ENCODE results near the gene SRRM3.
"Not testable (repeated sequence)": the region's sequence is repeated elsewhere in the genome, so short reads cannot be mapped to it uniquely, and the experiment has no call there.

SRRM3 gene, protein sequence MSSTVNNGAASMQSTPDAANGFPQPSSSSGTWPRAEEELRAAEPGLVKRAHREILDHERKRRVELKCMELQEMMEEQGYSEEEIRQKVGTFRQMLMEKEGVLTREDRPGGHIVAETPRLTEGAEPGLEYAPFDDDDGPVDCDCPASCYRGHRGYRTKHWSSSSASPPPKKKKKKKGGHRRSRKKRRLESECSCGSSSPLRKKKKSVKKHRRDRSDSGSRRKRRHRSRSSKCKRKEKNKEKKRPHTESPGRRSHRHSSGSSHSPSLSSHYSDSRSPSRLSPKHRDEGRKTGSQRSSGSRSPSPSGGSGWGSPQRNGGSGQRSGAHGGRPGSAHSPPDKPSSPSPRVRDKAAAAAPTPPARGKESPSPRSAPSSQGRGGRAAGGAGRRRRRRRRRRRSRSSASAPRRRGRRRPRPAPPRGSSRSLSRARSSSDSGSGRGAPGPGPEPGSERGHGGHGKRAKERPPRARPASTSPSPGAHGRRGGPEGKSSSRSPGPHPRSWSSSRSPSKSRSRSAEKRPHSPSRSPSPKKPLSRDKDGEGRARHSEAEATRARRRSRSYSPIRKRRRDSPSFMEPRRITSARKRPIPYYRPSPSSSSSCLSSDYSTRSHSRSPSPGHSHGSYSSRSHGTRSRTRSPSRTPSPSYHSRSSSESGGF

DNA sequence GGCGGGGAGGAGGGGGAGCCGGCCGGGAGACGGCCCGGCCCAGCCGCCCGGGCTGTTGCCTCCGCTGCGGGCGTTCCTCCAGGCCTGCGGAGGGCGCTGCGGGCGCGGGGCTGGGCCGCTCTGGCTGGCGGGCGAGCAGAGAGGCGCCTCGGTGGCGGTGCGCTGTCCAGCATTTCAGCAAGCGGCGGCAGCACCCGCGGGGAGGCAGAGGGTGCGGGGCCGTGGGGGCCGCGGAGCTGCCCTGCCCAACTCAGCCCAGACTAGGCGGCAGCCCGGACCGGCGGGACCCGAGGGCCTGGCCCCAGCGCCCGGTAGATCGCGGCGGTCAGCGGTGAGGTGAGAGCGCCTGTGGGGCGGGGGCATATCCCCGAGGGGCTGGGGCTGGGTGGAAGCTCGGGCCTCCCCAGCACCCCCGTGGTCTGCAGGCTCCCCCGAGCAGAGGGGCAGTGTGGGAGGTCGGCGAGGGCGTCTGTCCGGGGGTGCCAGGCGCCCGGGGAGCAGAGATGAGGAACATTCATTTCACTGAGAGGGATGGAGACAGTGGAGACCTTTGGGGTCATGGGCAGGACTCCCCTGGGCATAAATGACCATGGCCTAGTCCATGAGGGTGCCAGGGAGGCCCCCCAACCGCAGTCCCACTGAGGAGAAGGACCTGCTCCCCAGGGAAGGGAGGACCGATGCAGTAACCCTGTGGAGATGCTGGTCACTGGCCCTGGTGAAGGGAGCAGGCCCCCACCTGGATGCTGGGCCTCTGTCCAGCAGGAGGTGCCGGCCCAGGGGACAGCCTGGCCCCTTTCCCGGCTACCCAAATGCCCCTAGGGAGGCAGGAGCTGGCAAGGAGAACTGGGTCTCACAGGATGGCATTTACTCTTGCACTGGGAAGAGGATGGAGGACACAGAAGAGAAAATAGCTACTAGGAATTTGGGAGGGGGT, at the start of gene SRRM3:
TSS of gene SRRM3 (plus strand) at position 165 of the 934 bp plus-strand sequence. CDS start 33,171 bp downstream, outside the sequence.
- no peak within 1 kb of the TSS for H3K4me3 Mint-ChIP-seq
- intact Hi-C loops (cut with micrococcal nuclease) = no loop called here
- no peaks in the 10 kb centered on the region for H3K9me3 Mint-ChIP-seq

DNA sequence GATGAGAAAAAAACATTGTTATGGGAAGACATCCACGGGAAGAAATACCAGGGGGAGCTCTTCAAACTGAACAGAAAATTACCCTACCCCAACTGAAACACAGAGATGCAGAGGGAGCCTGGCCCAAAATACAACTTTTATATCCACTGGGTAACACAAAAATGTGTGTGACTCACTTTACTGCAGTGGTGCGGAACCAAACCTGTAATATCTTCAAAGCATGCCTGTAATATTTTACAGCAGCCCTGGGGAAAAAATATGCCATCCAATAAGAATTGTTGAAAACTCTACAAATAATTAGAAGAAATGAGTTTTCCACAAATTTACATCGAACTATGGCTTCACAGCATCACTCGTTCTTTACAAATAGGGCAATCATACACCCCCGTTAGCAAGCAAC, 49.8 kb upstream of the SRRM3 start:
- intact Hi-C loops (cut with micrococcal nuclease) = no loop called here

More for the DNA sequence above, at the start of gene SRRM3:
- no peak within 1 kb of the TSS for H3K27ac Mint-ChIP-seq
- no peaks in the 10 kb centered on the region for H3K36me3 Mint-ChIP-seq (ENCODE audit: low read depth)
- peaks cover 40% of the 10 kb centered on the region for H3K27me3 Mint-ChIP-seq
- H3K4me1 Mint-ChIP-seq (ENCODE audit: low read depth) = no peaks in the 10 kb centered on the region

DNA sequence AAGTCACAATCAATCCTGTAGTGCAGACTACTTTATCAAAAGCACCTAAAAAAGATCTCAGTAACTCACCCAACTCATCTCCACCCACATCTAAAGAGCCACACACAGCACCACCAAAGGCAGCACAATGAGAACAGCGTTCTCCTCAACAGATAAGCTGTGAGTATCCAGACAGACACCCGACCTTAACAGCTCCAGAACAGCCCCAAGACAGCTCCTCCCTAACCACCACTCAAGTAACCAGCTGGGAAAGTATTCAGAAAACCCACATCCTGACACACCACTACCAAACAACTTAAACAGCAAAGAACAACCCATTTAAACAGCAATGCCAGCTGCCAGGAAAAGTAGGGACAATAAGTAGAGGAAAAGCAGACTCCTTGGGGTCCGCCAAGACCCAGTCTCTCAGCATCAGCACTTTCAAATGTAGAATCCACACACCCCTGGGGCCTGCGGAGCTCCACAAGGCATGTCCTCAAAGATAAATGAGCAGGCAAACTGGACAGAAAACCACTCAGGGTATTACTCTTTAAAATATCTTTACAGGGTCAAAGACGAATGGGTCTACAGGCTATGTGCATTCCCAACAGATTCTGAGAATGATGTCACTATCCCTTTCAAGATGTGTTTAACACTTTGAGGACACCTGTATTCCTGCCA, 48.0 kb upstream of the SRRM3 start:
- H3K9me3 Mint-ChIP-seq; intact Hi-C loops (cut with micrococcal nuclease); H3K27ac Mint-ChIP-seq; H3K36me3 Mint-ChIP-seq (ENCODE audit: low read depth); H3K4me3 Mint-ChIP-seq: not testable (repeated sequence)
- Mint-ChIP-seq H3K4me1 (ENCODE audit: low read depth) (peaks cover 13% of the 10 kb centered on the region), H3K27me3 (peaks cover 26% of the 10 kb centered on the region)

More for the DNA sequence above, 49.8 kb upstream of the SRRM3 start:
- H3K4me3 Mint-ChIP-seq = no peak overlapping the region
- no peak overlapping the region for H3K27ac Mint-ChIP-seq
- no peaks in the 10 kb centered on the region for H3K9me3 Mint-ChIP-seq
- H3K4me1 Mint-ChIP-seq (ENCODE audit: low read depth) = peaks cover 10% of the 10 kb centered on the region
- H3K36me3 Mint-ChIP-seq (ENCODE audit: low read depth) = no peaks in the 10 kb centered on the region
- peaks cover 28% of the 10 kb centered on the region for H3K27me3 Mint-ChIP-seq

DNA sequence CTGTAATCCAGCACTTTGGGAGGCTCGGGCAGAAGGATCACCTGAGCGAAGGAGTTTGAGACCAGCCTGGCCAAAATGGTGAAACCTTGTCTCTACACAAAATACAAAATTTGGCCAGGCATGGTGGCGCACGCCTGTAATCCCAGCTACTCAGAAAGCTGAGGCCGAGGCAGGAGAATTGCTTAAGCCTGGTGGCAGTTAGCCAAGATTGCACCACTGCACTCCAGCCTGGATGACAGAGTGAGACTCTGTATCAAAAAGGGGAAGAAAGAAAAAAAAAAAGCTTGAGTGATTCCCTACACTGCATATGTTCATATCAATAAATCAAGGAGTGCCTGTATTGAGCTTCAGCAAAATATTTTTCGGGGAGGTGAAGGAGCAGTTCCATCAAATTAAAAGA, 45.8 kb upstream of the SRRM3 start:
- Mint-ChIP-seq H3K4me3 (no peak overlapping the region), H3K27me3 (peaks cover 12% of the 10 kb centered on the region), H3K9me3 (no peaks in the 10 kb centered on the region), H3K4me1 (ENCODE audit: low read depth) (peaks cover 13% of the 10 kb centered on the region), H3K36me3 (ENCODE audit: low read depth) (no peaks in the 10 kb centered on the region), H3K27ac (no peak overlapping the region)
- intact Hi-C loops (cut with micrococcal nuclease) = no loop called here

DNA sequence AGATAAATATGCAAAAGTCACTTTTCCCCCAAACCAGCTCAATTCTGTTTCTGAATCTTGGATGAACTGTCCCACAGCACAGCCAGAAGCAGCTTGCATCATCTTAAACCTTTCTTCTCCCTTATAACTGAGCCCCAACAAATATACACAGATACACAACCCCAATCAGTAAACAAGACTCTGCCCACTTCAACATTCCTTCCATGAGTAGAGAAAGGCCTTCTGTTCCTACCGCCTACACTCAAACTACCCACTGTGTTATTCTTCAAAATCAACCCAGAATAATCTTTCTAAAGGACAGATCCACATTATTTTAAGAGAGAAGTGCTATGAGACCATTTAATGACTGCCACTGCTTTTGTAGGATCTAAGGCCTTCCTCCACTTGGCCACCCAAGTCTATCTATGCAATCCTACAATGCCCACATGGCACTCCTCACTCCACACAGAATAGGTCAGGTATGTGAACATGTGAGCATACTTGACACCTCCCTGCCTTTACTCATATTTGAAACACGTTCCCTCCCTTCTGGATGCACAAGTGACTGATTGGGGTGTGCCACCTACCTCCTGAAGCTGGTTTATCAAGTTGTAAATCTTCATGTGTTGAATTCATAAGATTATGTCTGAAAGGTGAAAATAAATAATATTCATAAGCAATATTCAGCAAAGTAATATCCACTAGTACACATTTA, 44.6 kb upstream of the SRRM3 start:
- H3K4me3 Mint-ChIP-seq; H3K36me3 Mint-ChIP-seq (ENCODE audit: low read depth); intact Hi-C loops (cut with micrococcal nuclease); H3K27me3 Mint-ChIP-seq; H3K9me3 Mint-ChIP-seq: not testable (repeated sequence)
- H3K27ac Mint-ChIP-seq = peak overlapping the region; percentile 10
- peaks cover 13% of the 10 kb centered on the region for H3K4me1 Mint-ChIP-seq (ENCODE audit: low read depth)

DNA sequence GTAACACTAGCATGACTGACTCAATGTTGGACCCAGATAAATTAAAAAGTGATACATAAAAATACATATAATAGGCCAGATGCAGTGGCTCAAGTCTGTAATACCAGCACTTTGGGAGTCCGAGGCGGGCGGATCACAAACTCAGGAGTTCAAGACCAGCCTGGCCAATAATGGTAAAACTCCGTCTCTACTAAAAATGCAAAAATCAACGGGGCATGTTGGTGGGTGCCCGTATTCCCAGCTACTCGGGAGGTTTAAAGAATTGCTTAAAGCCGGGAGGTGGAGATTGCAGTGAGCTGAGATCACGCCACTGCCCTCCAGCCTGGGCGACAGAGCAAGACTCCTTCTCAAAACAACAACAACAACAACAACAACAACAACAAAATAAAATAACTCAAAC, 43.3 kb upstream of the SRRM3 start:
- intact Hi-C loops (cut with micrococcal nuclease); H3K36me3 Mint-ChIP-seq (ENCODE audit: low read depth): not testable (repeated sequence)
- H3K4me1 Mint-ChIP-seq (ENCODE audit: low read depth) = peaks cover 13% of the 10 kb centered on the region

DNA sequence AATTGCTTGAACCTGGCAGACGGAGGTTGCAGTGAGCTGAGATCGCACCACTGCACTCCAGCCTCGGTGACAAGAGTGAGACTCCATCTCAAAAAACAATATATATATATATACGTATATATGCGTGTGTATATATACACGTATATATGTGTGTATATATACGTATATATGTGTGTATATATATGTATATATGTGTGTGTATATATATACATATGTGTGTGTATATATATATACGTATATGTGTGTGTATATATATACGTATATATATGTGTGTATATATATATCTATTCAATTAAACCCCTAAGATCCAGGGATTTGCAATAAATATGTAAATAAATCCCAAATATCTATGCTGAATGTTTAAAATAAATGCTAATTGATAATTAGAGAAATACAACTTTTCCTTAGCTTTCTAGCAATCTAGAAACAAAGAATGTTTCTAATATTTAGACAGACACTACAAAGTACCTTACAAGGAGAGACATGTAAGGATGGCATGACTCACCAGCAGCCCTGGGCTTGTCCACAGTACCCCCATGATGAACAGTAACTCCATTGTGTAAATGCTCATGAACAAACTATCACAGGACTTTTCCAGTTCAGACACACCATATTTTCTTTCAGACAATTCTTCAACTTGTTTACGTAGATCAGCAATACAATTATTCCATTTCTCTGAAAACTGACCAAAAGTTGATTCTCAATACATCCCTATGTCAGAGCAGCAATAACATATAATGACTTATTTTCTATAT, 39.1 kb upstream of the SRRM3 start:
- H3K36me3 Mint-ChIP-seq (ENCODE audit: low read depth); H3K27ac Mint-ChIP-seq; intact Hi-C loops (cut with micrococcal nuclease); H3K4me1 Mint-ChIP-seq (ENCODE audit: low read depth); H3K27me3 Mint-ChIP-seq; H3K4me3 Mint-ChIP-seq; H3K9me3 Mint-ChIP-seq: not testable (repeated sequence)

More for the DNA sequence above, 43.3 kb upstream of the SRRM3 start:
- not testable (repeated sequence) for H3K9me3 Mint-ChIP-seq, H3K27ac Mint-ChIP-seq, H3K27me3 Mint-ChIP-seq, H3K4me3 Mint-ChIP-seq

DNA sequence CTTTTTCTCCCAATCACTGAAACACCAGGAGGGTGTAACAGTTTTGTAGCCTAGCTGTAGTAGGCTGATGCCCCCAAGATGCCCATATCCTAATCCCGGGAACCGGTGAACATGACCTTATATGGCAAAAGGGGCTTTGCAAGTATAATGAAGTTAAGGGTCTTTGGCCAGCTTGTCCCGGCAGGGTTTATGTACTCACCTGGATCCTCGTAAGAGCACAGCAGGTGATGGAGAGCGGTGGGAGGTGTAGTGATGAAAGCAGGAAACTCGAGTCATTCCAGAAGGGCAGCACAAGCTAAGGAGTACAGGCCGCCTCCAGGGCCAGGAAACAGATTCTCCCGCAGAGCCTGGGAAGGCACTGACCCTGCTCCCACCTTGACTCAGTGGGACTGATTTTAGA, 37.9 kb upstream of the SRRM3 start:
- H3K9me3 Mint-ChIP-seq; H3K36me3 Mint-ChIP-seq (ENCODE audit: low read depth); H3K27ac Mint-ChIP-seq; H3K4me1 Mint-ChIP-seq (ENCODE audit: low read depth); H3K4me3 Mint-ChIP-seq; intact Hi-C loops (cut with micrococcal nuclease); H3K27me3 Mint-ChIP-seq: not testable (repeated sequence)

DNA sequence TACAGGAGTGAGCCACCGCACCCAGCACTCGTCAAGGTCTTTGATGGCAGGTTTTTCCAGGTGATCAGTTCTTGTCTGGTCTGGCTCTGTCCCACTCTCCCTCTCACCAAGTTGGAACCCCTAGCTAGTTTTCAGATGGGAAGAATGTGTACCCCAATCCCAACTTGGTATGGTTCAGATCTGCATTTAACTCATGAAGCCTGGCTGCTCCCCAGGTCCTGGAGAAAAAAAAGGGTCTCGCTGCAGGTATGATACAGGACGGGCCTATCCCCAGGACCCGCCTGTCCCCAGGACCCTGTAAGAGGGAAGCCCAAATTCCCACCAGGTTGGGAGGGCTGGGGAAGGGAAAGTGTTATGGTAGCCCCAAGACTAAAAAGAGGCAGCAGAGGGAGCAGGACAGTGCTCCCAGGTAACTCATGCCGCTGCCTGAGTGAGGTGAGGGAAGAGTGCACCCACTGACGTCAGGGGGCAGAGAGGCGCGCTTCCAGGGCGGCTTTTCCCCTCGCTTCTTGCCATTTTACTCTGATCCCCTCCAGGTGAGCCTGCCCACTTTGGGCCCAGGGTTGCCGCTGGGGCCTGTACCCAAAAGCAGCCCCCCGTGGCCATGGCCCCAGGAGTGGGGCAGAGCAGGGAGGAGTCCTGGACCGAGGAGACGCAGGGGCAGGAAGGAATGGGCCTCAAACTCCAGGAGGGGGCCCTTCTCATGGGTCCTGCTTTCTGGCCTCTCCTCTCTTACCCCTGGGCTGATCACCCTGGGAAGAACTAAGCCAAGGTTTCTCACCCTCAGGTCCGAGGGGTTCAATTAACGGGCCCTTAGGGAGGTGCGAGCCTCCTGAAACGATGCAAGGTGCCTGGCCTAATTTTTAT, 36.4 kb upstream of the SRRM3 start:
- H3K4me1 Mint-ChIP-seq (ENCODE audit: low read depth) = no peaks in the 10 kb centered on the region
- no peak overlapping the region for H3K27ac Mint-ChIP-seq
- intact Hi-C loops (cut with micrococcal nuclease) = no loop called here
- H3K36me3 Mint-ChIP-seq (ENCODE audit: low read depth) = no peaks in the 10 kb centered on the region
- H3K27me3 Mint-ChIP-seq = peaks cover 7% of the 10 kb centered on the region
- no peak overlapping the region for H3K4me3 Mint-ChIP-seq
- H3K9me3 Mint-ChIP-seq = no peaks in the 10 kb centered on the region

DNA sequence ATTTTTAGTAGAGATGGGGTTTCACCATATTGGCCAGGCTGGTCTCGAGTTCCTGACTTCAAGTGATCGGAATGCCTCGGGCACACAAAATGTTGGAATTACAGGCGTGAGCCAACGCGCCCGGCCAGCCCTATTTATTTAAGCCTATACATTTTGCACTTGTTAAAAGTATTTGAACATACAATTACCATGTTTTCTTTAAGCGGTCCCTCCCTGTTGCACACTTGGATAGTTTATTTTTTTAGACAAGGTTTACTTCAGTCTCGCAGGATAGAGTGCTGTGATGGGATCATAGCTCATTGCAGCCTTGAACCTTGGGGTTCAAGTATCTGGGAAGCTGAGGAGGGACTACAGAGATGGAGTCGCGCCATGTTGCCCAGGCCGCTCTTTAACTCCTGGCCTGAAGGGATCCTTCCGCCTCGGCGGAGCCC, 35.7 kb upstream of the SRRM3 start:
- Mint-ChIP-seq H3K27ac (peak overlapping the region; percentile 82), H3K27me3 (peaks cover 7% of the 10 kb centered on the region), H3K4me1 (ENCODE audit: low read depth) (no peaks in the 10 kb centered on the region), H3K9me3 (no peaks in the 10 kb centered on the region), H3K36me3 (ENCODE audit: low read depth) (no peaks in the 10 kb centered on the region), H3K4me3 (peak overlapping the region; percentile 79)
- intact Hi-C loops (cut with micrococcal nuclease) = no loop called here

DNA sequence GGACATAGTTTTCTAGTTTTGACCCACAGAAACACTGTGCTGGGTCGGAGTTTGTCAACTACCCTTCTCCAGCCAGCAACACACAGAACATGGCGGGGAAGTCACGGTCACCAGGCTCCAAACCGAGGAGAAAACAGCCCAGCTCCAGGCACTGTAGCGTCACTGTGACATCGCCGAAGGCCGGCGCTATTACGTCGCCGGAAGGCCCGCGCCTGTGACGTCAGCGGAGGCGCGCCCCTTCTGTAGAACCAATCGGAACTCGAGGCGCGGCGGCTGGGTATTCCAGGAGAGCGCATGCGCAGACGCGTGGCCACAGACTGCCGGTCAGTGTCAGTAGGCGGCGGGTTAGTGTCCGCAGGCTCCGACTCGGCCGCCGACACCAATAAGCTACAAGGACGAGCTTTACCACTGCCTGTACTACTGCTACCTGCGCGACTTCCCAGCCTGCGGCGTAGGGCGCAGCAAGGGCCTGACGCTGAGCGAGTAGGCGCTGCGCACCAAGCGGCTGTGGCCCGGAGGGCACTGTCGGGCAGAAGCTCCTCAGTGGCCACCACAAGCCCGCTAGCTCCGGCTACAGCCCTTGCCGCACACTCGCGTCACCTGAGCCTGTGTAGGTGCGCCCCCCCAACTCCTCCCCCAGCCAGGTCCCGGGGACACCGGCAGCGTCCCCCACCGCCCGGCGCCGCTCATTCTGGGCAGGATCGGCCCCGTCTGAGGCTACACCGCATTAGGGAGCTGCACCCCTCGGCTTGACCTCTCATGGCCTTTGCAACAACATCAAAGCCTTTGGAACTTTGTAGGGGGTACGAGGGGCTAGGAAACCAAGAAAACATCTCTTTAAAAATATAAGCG, 35.1 kb upstream of the SRRM3 start:
- intact Hi-C loops (cut with micrococcal nuclease) = no loop called here
- H3K36me3 Mint-ChIP-seq (ENCODE audit: low read depth) = no peaks in the 10 kb centered on the region
- H3K4me1 Mint-ChIP-seq (ENCODE audit: low read depth) = no peaks in the 10 kb centered on the region
- peak overlapping the region; percentile 82 for H3K27ac Mint-ChIP-seq
- H3K9me3 Mint-ChIP-seq = no peaks in the 10 kb centered on the region
- H3K27me3 Mint-ChIP-seq = peaks cover 7% of the 10 kb centered on the region
- peak overlapping the region; percentile 79 for H3K4me3 Mint-ChIP-seq
